ENCODE data around the gene SIX2. TPM values are rescaled to one million over a fixed set of nuclear protein-coding genes. Genes with fewer than 3 reads are reported as not detected.

The SIX2 gene
- total and polyA plus RNA-seq, 4 donors: not detected

DNA sequence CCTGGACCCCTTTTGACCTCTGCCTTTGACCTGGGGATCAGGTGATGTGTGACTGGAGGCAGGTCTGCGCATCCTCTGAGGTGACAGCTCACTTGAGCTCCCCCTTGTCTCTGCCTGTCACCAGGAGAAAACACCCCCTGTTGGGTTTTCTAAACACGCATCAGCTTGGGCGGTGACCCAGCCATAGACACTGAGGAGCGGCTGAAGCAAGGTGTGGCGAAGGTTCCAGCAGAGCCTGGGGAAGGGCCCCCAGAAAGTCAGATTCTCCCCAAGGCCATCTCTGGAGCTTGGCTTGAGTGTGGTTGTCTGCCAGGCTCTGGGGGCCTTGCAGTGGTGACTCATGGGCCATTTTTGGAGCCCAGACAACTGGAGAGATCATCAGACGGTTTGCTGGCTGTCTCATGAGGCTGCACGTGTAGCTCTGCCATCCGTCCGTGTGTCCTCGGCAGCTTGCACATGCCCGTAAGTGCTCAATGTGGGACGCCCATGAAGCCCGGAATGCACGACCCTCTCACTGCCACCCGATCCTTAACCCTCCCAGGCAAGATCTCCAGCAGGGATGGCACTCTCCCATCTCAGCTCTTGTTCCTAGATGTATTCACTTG is 38.3 kb downstream of the SIX2 start:
- 83% methylated on average over 15 of the region's 15 CpGs for WGBS

DNA sequence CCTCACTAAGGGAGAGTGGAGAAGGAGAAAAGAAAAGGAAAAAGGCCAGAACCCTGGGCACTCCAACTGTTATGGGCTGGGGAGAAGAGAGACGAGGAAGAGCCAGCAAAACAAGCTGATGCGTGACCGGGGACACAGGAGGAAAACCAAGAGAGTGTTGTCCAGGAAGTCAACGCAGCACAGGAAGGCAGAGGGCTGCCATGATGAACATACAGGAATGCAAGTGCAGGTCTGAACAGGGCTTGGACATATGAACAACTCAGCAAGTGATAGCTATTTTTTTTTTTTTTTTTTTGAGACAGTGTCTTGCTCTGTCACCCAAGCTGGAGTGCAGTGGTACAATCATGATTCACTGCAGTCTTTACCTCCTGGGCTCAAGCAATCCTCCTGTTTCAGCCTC is 39.3 kb downstream of the SIX2 start:
- Histone ChIP-seq H3K36me3 (ENCODE audit: control insufficient read depth in 4 of 4, insufficient read depth in 3 of 4, low read depth in 1 of 4, low read length in 3 of 4) (no peaks in the 10 kb centered on the region), H3K4me1 (ENCODE audit: control insufficient read depth in 4 of 4, insufficient read depth in 4 of 4, low read length in 3 of 4) (no peaks in the 10 kb centered on the region), H3K4me3 (ENCODE audit: low read depth in 1 of 3, low read length in 3 of 3) (no peak overlapping the region), H3K9me3 (ENCODE audit: control insufficient read depth in 4 of 4, low read length in 3 of 4) (no peaks in the 10 kb centered on the region), H3K27ac (ENCODE audit: low read depth in 1 of 2, low read length in 2 of 2) (no peak overlapping the region), H3K9ac (ENCODE audit: low read depth in 1 of 2, low read length in 2 of 2) (no peak overlapping the region), H3K27me3 (ENCODE audit: control insufficient read depth in 4 of 4, insufficient read depth in 4 of 4, low read length in 3 of 4) (peaks cover 0 to 4% (median 3%) of the 10 kb centered on the region in 4 donors)
- TF ChIP-seq, protein P1, sequence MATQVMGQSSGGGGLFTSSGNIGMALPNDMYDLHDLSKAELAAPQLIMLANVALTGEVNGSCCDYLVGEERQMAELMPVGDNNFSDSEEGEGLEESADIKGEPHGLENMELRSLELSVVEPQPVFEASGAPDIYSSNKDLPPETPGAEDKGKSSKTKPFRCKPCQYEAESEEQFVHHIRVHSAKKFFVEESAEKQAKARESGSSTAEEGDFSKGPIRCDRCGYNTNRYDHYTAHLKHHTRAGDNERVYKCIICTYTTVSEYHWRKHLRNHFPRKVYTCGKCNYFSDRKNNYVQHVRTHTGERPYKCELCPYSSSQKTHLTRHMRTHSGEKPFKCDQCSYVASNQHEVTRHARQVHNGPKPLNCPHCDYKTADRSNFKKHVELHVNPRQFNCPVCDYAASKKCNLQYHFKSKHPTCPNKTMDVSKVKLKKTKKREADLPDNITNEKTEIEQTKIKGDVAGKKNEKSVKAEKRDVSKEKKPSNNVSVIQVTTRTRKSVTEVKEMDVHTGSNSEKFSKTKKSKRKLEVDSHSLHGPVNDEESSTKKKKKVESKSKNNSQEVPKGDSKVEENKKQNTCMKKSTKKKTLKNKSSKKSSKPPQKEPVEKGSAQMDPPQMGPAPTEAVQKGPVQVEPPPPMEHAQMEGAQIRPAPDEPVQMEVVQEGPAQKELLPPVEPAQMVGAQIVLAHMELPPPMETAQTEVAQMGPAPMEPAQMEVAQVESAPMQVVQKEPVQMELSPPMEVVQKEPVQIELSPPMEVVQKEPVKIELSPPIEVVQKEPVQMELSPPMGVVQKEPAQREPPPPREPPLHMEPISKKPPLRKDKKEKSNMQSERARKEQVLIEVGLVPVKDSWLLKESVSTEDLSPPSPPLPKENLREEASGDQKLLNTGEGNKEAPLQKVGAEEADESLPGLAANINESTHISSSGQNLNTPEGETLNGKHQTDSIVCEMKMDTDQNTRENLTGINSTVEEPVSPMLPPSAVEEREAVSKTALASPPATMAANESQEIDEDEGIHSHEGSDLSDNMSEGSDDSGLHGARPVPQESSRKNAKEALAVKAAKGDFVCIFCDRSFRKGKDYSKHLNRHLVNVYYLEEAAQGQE (IDR thresholded peaks at IDR 0.05): no peak
- TF ChIP-seq HNF4G (IDR thresholded peaks at IDR 0.05) (no peak), FOXA2 (IDR thresholded peaks at IDR 0.05) (no peak), EGR1 (IDR thresholded peaks at IDR 0.05; ENCODE audit: low read depth in 2 of 2) (no peak), YY1 (IDR thresholded peaks at IDR 0.05) (no peak), FOXA1 (IDR thresholded peaks at IDR 0.05) (no peak), RAD21 (IDR thresholded peaks at IDR 0.05) (no peak), RXRA (IDR thresholded peaks at IDR 0.05) (no peak), NR2F2 (IDR thresholded peaks at IDR 0.05) (no peak), JUND (IDR thresholded peaks at IDR 0.05) (no peak), SP1 (IDR thresholded peaks at IDR 0.05) (no peak), GABPA (IDR thresholded peaks at IDR 0.05 in 1 of 2, conservative IDR thresholded peaks at IDR 0.05 in 1 of 2) (no peak)
- TF ChIP-seq, protein P2, sequence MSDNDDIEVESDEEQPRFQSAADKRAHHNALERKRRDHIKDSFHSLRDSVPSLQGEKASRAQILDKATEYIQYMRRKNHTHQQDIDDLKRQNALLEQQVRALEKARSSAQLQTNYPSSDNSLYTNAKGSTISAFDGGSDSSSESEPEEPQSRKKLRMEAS (IDR thresholded peaks at IDR 0.05): no peak
- TF ChIP-seq, protein P3, sequence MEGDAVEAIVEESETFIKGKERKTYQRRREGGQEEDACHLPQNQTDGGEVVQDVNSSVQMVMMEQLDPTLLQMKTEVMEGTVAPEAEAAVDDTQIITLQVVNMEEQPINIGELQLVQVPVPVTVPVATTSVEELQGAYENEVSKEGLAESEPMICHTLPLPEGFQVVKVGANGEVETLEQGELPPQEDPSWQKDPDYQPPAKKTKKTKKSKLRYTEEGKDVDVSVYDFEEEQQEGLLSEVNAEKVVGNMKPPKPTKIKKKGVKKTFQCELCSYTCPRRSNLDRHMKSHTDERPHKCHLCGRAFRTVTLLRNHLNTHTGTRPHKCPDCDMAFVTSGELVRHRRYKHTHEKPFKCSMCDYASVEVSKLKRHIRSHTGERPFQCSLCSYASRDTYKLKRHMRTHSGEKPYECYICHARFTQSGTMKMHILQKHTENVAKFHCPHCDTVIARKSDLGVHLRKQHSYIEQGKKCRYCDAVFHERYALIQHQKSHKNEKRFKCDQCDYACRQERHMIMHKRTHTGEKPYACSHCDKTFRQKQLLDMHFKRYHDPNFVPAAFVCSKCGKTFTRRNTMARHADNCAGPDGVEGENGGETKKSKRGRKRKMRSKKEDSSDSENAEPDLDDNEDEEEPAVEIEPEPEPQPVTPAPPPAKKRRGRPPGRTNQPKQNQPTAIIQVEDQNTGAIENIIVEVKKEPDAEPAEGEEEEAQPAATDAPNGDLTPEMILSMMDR (IDR thresholded peaks at IDR 0.05; ENCODE audit: low read depth, low read length, missing input control): no peak
- TF ChIP-seq, protein P4, sequence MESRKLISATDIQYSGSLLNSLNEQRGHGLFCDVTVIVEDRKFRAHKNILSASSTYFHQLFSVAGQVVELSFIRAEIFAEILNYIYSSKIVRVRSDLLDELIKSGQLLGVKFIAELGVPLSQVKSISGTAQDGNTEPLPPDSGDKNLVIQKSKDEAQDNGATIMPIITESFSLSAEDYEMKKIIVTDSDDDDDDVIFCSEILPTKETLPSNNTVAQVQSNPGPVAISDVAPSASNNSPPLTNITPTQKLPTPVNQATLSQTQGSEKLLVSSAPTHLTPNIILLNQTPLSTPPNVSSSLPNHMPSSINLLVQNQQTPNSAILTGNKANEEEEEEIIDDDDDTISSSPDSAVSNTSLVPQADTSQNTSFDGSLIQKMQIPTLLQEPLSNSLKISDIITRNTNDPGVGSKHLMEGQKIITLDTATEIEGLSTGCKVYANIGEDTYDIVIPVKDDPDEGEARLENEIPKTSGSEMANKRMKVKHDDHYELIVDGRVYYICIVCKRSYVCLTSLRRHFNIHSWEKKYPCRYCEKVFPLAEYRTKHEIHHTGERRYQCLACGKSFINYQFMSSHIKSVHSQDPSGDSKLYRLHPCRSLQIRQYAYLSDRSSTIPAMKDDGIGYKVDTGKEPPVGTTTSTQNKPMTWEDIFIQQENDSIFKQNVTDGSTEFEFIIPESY (IDR thresholded peaks at IDR 0.05): no peak
- TF ChIP-seq, protein P5, sequence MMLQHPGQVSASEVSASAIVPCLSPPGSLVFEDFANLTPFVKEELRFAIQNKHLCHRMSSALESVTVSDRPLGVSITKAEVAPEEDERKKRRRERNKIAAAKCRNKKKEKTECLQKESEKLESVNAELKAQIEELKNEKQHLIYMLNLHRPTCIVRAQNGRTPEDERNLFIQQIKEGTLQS (IDR thresholded peaks at IDR 0.05): no peak
- WGBS: 90% methylated on average over 4 of the region's 4 CpGs
- DNase-seq (ENCODE audit: low spot score): no peak

More for the DNA sequence above, 38.3 kb downstream of the SIX2 start:
- no peaks in the 10 kb centered on the region for H3K4me1 ChIP-seq (ENCODE audit: control insufficient read depth in 4 of 4, insufficient read depth in 4 of 4, low read length in 3 of 4)
- TF ChIP-seq NR2F2 (IDR thresholded peaks at IDR 0.05): no peak
- no peak for TF ChIP-seq RAD21 (IDR thresholded peaks at IDR 0.05)
- no peak for TF ChIP-seq HNF4A (conservative IDR thresholded peaks at IDR 0.05)
- TF ChIP-seq FOXA2 (IDR thresholded peaks at IDR 0.05): no peak
- no peak for TF ChIP-seq FOXA1 (IDR thresholded peaks at IDR 0.05)
- no peak for TF ChIP-seq EGR1 (IDR thresholded peaks at IDR 0.05; ENCODE audit: low read depth in 2 of 2)
- no peaks in the 10 kb centered on the region for H3K9me3 ChIP-seq (ENCODE audit: control insufficient read depth in 4 of 4, low read length in 3 of 4)
- DNase-seq (ENCODE audit: low spot score): no peak
- no peak overlapping the region for H3K4me3 ChIP-seq (ENCODE audit: low read depth in 1 of 3, low read length in 3 of 3)
- no peak overlapping the region for H3K27ac ChIP-seq (ENCODE audit: low read depth in 1 of 2, low read length in 2 of 2)
- no peak overlapping the region for H3K9ac ChIP-seq (ENCODE audit: low read depth in 1 of 2, low read length in 2 of 2)
- no peaks in the 10 kb centered on the region for H3K36me3 ChIP-seq (ENCODE audit: control insufficient read depth in 4 of 4, insufficient read depth in 3 of 4, low read depth in 1 of 4, low read length in 3 of 4)
- H3K27me3 ChIP-seq (ENCODE audit: control insufficient read depth in 4 of 4, insufficient read depth in 4 of 4, low read length in 3 of 4): peaks cover 0 to 3% (median 0%) of the 10 kb centered on the region in 4 donors
